Naive B cell (primary cell): ENCODE data around the gene BAHD1. TPM values are rescaled to one million over a fixed set of nuclear protein-coding genes. Genes with fewer than 3 reads are reported as not detected.
A peak's percentile ranks its signal among the peaks of the same experiment; 100 is the strongest.

Experiments
- ATAC-seq, 2 donors: fragments of 150-1000 bp; cut with Tn5 transposase; 2 replicates each; pipeline ENCODE4 v1.10.0; 2021; ENCODE audit warnings: low read depth in 2 of 2, mild to moderate bottlenecking in 2 of 2, moderate library complexity in 2 of 2
- DNase-seq: peaks from one replicate; pipeline ENCODE4 v3.0.0; 2022
- H3K27ac Mint-ChIP-seq, 6 donors: one replicate each; pipeline ENCODE4 v1.8.0; 2020 to 2022; ENCODE audit warnings: mild to moderate bottlenecking in 6 of 6, mixed read lengths in 6 of 6, moderate library complexity in 5 of 6, inconsistent platforms in 2 of 6
- H3K27me3 Mint-ChIP-seq, 3 donors: one replicate each; pipeline ENCODE4 v1.8.0; 2021 to 2022; ENCODE audit warnings: mixed read lengths in 3 of 3, mild to moderate bottlenecking in 1 of 3
- H3K36me3 Mint-ChIP-seq, 2 donors: one replicate each; pipeline ENCODE4 v1.8.0; 2020 to 2022; ENCODE audit warnings: mixed read lengths in 2 of 2, inconsistent platforms in 1 of 2, mild to moderate bottlenecking in 1 of 2
- H3K4me1 Mint-ChIP-seq, 3 donors: one replicate each; pipeline ENCODE4 v1.8.0; 2020 to 2022; ENCODE audit warnings: mixed read lengths in 3 of 3, inconsistent platforms in 1 of 3, mild to moderate bottlenecking in 1 of 3, moderate library complexity in 1 of 3
- H3K4me3 Mint-ChIP-seq, 8 donors: one replicate each; pipeline ENCODE4 v1.8.0; 2020 to 2022; ENCODE audit warnings: mild to moderate bottlenecking in 8 of 8, mixed read lengths in 8 of 8, moderate library complexity in 8 of 8, inconsistent platforms in 2 of 8
- H3K9me3 Mint-ChIP-seq, 7 donors: one replicate each; pipeline ENCODE4 v1.8.0; 2020 to 2022; ENCODE audit warnings: mixed read lengths in 7 of 7, mild to moderate bottlenecking in 5 of 7, inconsistent platforms in 2 of 7, moderate library complexity in 1 of 7
- polyA plus RNA-seq, 6 donors: library from polyadenylated mRNA; unstranded; fragments of 300-500 nt; fragmentation: Illumina TruSeq; gene quantifications; one replicate each; pipeline ENCODE4 v1.2.3, GENCODE V29; 2021; ENCODE audit warnings: low read depth in 6 of 6

BAHD1 gene
- polyA plus RNA-seq, 6 donors from 2014 or later: 0.37 to 3.0 (median 1.9) TPM

DNA sequence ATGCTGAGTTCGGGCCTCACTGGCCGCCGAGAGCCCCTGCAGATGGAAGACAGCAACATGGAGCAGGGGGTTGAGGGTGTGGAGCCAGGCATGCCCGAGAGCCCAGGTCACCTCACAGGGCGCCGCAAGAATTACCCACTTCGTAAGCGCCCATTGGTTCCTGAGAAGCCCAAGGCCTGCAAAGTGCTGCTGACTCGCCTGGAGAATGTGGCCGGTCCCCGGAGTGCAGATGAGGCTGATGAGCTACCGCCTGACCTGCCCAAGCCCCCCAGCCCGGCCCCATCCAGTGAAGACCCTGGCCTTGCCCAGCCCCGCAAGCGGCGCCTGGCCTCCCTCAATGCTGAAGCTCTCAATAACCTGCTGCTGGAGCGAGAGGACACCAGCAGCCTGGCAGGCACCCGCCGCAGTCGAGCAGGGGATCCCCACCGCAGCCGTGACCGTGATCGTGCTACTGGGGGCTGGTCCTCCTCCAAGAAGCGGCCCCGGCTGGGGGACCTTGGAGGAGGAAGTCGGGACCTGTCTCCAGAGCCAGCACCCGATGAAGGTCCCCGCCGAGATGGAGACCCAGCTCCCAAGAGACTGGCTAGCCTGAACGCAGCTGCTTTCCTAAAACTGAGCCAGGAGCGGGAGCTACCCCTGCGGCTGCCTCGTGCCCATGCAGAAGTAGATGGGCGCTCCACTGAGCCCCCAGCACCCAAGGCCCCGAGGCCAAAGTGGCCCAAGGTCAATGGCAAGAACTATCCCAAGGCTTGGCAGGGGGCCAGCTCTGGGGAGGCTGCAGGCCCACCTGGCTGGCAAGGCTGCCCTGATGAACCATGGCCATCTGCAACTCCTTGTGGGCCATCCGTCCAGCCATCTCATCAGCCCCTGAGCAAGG, 18.0 kb downstream of the BAHD1 start:
- Mint-ChIP-seq H3K27me3 (no peaks in the 10 kb centered on the region), H3K4me1 (peaks cover 24 to 44% (median 30%) of the 10 kb centered on the region in 3 donors), H3K9me3 (no peaks in the 10 kb centered on the region), H3K27ac (no peak overlapping the region), H3K36me3 (no peaks in the 10 kb centered on the region), H3K4me3 (no peak overlapping the region)
- no peak for ATAC-seq
- no peak for DNase-seq

DNA sequence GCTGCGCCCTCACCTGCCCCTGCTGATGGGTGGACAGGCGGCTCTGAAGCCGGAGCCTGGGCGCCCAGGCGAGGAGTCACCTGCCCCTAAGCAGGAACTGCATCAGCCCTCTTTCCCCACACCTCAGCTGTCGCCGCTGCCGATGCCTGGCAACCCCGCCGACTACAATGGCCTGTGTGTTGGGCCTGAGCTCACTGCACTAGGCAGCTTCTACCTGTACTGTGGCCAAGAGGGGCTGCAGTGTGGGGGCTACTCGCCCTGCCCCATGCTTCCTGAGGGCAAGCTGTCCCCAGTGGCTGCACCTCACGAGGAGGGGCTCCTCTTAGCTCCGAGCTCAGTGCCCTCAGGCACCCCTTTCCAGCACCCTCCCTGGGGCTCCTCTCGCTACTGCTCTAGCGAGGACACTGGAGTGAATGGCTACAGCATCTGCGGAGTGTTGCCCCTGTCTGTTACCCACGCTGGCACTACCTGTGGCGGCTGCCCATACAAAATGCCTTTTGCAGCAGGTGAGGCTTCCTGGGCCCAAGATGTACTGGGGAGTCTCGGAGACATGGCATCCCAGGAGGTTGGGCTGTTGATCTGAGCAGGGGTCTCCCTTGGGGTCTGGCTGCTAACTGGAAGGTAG, 18.8 kb downstream of the BAHD1 start:
- Mint-ChIP-seq H3K9me3 (no peaks in the 10 kb centered on the region), H3K27me3 (no peaks in the 10 kb centered on the region), H3K36me3 (no peaks in the 10 kb centered on the region), H3K4me1 (peaks cover 16 to 36% (median 22%) of the 10 kb centered on the region in 3 donors), H3K27ac (peak overlapping the region in 1 of 6 donors; percentile 21), H3K4me3 (no peak overlapping the region)
- no peak for DNase-seq
- no peak for ATAC-seq

DNA sequence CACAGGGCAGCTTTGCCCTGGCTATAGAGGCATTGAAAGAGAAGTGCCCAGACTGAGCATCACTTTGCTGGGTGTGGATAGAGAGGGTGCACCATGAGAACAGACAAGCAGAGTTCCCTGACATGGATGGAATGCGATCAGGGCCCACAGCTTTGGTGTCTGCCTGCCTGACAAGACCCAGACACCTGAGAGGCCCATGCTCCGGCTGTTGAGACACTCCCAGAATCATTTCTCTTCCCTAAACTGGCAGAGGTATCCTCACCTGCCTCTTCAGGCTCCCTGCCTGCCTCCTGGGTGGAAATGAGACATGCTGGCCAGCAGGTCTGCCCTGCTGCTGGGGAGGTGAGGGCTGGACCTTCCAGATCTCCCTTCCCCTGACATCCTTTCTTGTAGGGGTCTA, 19.7 kb downstream of the BAHD1 start:
- Mint-ChIP-seq H3K9me3 (no peaks in the 10 kb centered on the region), H3K4me1 (peaks cover 9 to 28% (median 15%) of the 10 kb centered on the region in 3 donors), H3K36me3 (no peaks in the 10 kb centered on the region), H3K27ac (peak overlapping the region in 2 of 6 donors; percentile 57 to 78), H3K27me3 (no peaks in the 10 kb centered on the region), H3K4me3 (no peak overlapping the region)
- ATAC-seq: no peak
- no peak for DNase-seq

DNA sequence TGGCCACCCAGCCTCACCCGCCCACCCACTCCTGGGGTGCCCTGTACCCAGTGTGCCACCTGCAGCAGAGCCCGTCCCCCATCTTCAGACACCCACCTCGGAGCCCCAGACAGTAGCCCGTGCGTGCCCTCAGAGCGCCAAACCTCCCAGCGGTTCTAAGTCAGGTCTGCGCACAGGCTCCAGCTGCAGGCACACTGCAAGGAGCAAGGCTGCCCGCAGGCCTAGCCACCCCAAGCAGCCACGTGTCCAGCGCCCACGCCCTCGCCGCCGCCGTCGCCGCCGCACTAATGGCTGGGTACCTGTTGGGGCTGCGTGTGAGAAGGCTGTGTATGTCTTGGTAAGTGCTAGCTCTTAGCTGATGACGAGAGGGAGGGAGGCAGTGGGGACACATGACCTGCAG, 21.2 kb downstream of the BAHD1 start:
- Mint-ChIP-seq H3K4me1 (peaks cover 5 to 16% (median 7%) of the 10 kb centered on the region in 3 donors), H3K4me3 (no peak overlapping the region), H3K27me3 (no peaks in the 10 kb centered on the region), H3K27ac (no peak overlapping the region), H3K9me3 (no peaks in the 10 kb centered on the region), H3K36me3 (no peaks in the 10 kb centered on the region)
- DNase-seq (no peak), ATAC-seq (no peak)

DNA sequence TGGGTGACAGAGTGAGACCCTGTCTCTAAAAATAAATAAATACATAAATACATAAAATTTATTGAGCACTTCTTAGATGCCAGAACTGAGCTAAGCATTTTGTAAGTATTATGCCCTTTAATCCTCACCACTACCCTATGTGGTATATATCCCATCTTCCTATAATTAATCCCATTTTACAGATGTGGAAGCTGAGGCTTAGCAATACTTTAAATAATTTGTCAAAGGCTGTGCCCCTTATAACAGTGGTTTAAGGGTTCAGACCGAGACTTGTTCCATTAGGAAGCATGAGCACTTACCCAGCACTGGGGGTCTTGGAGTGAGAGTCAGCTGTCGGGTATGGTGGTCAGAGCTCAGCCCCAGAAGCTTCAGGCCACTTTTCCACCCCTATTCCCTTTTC, 22.5 kb downstream of the BAHD1 start:
- Mint-ChIP-seq H3K9me3 (no peaks in the 10 kb centered on the region), H3K27ac (no peak overlapping the region), H3K4me3 (no peak overlapping the region), H3K4me1 (peaks cover 0 to 5% (median 0%) of the 10 kb centered on the region in 3 donors), H3K36me3 (no peaks in the 10 kb centered on the region), H3K27me3 (no peaks in the 10 kb centered on the region)
- ATAC-seq: no peak
- no peak for DNase-seq

DNA sequence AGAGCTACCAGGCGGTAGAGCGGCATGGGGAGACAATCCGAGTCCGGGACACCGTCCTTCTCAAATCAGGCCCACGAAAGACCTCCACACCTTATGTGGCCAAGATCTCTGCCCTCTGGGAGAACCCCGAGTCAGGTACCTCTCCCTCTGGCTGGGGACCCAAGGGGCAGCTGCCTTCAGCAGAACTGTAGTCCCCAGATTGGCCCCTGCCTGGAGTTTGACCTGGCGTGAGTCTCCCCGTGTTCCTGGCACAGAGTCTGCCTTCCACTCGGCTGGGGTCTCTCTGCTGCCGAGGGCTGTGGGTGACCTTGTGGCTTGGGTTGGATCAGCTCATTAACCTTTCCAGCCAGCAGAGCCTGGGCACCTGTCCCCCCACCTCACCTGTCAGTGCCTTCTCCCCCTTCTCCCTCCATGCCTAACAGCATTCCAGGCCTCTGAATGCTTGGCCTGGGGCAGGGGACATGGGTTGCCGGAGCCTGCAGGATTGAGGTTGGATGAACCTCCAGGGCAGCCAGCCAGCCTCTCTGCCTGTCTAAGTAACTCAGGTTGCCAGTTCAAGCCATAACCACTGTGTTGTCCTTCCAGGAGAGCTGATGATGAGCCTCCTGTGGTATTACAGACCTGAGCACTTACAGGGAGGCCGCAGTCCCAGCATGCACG, 23.3 kb downstream of the BAHD1 start:
- Mint-ChIP-seq H3K4me1 (peaks cover 0 to 5% (median 0%) of the 10 kb centered on the region in 3 donors), H3K36me3 (no peaks in the 10 kb centered on the region), H3K27me3 (no peaks in the 10 kb centered on the region), H3K4me3 (no peak overlapping the region), H3K9me3 (no peaks in the 10 kb centered on the region), H3K27ac (no peak overlapping the region)
- DNase-seq: no peak
- no peak for ATAC-seq

DNA sequence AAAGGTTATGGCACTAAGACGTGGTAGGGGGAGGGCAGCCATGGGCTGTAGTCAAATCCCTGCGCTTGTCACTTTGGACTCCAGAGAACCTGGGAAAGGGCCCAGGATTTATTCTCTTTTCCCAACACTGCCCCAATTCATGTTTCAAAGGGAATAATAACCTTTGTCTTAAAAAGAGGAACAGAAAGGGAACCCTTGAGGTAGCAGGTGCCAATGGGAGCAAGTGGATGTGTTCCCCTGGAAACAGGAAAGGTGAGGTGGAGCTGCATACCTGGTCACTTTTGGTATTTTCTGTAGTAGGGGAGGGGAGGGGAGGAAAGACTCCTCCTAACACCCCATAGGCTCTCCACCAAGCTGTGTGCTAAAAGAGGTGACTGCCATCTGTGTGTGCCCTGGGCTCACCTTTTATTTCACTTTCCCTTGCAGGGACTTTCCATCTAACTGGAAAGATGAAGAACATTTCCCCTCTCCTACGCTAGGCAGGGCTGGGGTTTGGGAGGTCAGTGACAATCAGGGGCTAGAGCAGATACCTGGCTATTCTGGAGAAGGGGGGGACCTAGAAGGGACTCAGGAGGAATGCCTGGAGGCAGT, 23.9 kb downstream of the BAHD1 start:
- Mint-ChIP-seq H3K9me3 (no peaks in the 10 kb centered on the region), H3K4me1 (peaks cover 0 to 4% (median 1%) of the 10 kb centered on the region in 3 donors), H3K27me3 (no peaks in the 10 kb centered on the region), H3K36me3 (no peaks in the 10 kb centered on the region), H3K4me3 (no peak overlapping the region), H3K27ac (peak overlapping the region in 2 of 6 donors; percentile 69 to 70)
- ATAC-seq (no peak), DNase-seq (no peak)

DNA sequence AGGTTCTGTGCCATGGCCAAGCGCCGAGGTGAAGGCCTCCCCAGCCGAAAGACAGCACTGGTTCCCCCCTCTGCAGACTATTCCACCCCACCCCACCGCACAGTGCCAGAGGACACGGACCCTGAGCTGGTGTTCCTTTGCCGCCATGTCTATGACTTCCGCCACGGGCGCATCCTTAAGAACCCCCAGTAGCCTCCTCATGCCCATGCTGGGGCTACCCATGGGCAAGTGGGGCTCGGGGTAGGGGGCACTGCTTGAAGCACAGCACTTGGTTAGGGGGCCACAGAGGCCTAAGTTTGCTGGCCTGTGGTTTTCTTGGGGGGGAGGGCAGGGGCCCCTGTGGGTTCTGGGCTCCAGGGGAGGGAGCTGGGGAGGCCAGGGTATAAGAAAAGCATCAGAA, 25.2 kb downstream of the BAHD1 start:
- Mint-ChIP-seq H3K27ac (no peak overlapping the region), H3K4me3 (no peak overlapping the region), H3K27me3 (no peaks in the 10 kb centered on the region), H3K36me3 (no peaks in the 10 kb centered on the region), H3K4me1 (peaks cover 0 to 7% (median 0%) of the 10 kb centered on the region in 3 donors), H3K9me3 (no peaks in the 10 kb centered on the region)
- DNase-seq: no peak
- ATAC-seq: no peak

DNA sequence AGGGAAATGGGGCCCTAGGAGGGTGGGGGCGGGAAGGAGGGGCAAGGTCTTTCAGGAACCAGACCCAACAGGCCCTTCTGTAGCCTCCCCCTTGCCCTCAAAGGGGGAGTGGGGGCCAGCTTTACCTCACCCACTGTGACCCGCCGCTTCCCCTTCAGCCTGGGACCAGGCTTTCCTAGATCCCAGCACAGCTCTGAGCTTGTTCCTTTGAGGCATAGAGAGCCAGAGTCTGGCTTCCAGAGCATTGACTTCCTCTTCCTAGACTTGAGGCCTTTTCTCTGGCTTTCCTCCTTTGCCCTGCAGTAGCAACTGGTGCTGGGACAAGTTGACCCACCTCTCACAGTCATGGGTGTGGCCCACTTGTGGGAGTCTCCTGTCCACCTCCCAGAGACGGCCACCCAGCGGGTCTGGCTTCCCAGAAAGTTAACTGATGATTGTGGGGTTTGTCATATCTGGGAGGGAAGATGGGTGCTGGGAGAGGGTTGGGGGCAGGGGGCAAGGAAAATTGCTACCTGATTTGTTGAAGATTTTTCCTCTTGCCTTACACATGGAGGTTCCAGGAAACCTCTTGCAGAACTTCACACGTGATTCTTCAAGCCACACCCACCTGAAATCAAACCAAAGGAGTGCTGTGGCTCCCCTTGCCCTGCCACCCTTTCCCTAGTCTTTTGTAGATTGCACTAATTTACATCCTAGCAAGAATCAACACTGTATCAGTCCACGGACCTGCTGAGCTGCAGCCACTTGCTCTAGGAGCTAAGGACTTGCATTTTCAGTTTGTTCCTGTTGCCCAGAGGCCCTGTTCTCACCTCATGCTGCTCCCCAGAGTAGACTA, 25.9 kb downstream of the BAHD1 start:
- Mint-ChIP-seq H3K36me3 (no peaks in the 10 kb centered on the region), H3K9me3 (no peaks in the 10 kb centered on the region), H3K4me3 (peak overlapping the region in 1 of 8 donors; percentile 19), H3K27ac (peak overlapping the region in 2 of 6 donors; percentile 36 to 87), H3K4me1 (peaks cover 2 to 9% (median 2%) of the 10 kb centered on the region in 3 donors), H3K27me3 (no peaks in the 10 kb centered on the region)
- no peak for ATAC-seq
- DNase-seq: no peak

DNA sequence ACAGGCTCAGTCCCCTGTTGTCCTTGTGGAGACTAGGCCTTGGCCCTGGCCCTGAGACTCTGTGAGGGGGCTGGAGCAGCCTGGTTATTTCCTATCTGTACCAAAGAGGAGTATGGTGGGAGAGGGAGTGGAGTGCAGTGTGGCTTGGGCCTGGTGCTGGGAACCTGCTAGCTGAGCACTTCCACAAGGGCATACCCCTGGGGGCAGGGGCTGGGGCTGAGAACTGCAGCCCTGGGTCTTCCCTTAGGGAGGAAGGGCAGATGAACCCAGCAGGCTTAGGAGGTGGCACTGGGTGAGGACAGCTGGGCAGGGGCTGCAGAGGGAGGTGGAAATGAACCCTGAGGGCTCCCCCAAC, 26.5 kb downstream of the BAHD1 start:
- Mint-ChIP-seq H3K27me3 (no peaks in the 10 kb centered on the region), H3K4me1 (peaks cover 5 to 15% (median 8%) of the 10 kb centered on the region in 3 donors), H3K4me3 (peak overlapping the region in 1 of 8 donors; percentile 19), H3K9me3 (no peaks in the 10 kb centered on the region), H3K36me3 (no peaks in the 10 kb centered on the region), H3K27ac (peak overlapping the region in 3 of 6 donors; percentile 26 to 87 (median 36))
- no peak for ATAC-seq
- no peak for DNase-seq

DNA sequence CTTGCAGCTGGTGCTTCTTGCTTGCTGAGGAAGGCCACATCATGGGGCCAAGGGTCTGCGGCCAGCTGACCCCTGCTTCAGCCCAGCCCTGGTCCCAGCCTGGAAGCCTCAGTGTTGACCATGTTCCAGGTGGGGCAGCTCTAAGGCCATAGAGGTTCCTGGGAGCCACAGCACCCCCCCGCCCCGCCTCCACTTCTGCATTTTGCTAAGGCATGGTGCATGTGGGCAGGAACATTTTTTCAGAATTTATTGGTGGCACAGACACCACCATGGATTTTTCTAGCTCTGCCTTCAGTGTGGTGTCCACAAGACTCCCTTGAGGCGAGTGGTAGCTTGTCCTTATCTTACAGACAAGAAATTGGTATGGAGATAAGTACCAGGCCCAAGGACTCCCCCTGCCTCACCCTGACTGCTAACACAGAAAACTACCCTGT, 28.2 kb downstream of the BAHD1 start:
- peaks cover 5 to 26% (median 10%) of the 10 kb centered on the region in 3 donors for H3K4me1 Mint-ChIP-seq
- DNase-seq: no peak
- H3K9me3 Mint-ChIP-seq: no peaks in the 10 kb centered on the region
- no peak for ATAC-seq
- peak overlapping the region in 5 of 6 donors; percentile 3 to 93 (median 67) for H3K27ac Mint-ChIP-seq
- H3K4me3 Mint-ChIP-seq: peak overlapping the region in 4 of 8 donors; percentile 11 to 90 (median 78)
- no peaks in the 10 kb centered on the region for H3K36me3 Mint-ChIP-seq
- no peaks in the 10 kb centered on the region for H3K27me3 Mint-ChIP-seq

DNA sequence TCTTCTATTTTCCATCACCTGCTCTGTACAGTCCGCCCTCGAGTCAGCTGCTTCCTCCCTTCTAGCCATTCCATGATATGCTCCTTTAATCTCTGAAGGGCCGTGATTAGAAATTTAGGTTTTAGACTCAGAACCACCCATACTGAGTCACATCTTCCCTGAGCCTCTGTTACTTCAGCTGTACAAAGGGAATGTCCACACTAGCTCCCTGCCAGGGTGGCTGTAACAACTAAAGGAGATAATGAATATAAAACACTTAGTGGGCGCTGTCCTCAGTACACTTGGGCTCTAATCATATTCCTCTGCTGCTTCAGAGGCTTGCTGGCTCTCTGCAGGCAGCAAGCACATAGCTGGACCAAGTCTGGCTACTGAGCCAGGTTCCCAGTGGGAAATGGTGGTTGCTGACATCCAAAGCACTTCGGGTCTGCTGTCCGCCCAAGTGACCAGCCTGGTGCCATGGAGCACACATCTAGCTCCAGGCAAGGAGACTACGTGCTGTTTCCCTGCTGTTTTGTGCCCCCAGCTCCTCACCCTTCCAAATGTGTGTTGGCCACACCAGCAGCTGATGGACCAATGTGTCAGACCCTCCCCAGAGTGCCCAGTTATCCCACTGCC, 29.1 kb downstream of the BAHD1 start:
- H3K36me3 Mint-ChIP-seq: no peaks in the 10 kb centered on the region
- ATAC-seq: no peak
- peak overlapping the region; percentile 53 to 90 (median 79) for H3K4me3 Mint-ChIP-seq
- DNase-seq: no peak
- H3K9me3 Mint-ChIP-seq: no peaks in the 10 kb centered on the region
- peaks cover 5 to 26% (median 10%) of the 10 kb centered on the region in 3 donors for H3K4me1 Mint-ChIP-seq
- H3K27ac Mint-ChIP-seq: peak overlapping the region; percentile 3 to 93 (median 80)
- no peaks in the 10 kb centered on the region for H3K27me3 Mint-ChIP-seq
